Neutrophil (primary cell): ENCODE data around the gene WDR87.

Experiments used
- H3K27ac ChIP-seq: fragments of 200-600 bp; sonication (generic); 2 replicates; pipeline ENCODE4 v1.5.1; 2016; ENCODE audit warnings: mild to moderate bottlenecking, moderate library complexity
- H3K27me3 ChIP-seq: fragments of 200-600 bp; sonication (generic); 2 replicates; pipeline ENCODE4 v1.6.0; 2016; ENCODE audit warnings: mild to moderate bottlenecking
- H3K36me3 ChIP-seq: fragments of 200-600 bp; sonication (generic); 2 replicates; pipeline ENCODE4 v1.5.1; 2017
- H3K4me1 ChIP-seq, 2 experiments: fragments of 200-600 bp in 1 of 2; sonication (generic) in 1 of 2; 1 replicate in 1 of 2; 2 replicates in 1 of 2; pipeline versions ENCODE4 v1.5.1 to v1.6.1; 2013 to 2016; ENCODE audit warnings: low read depth in 1 of 2, low read length in 1 of 2, mild to moderate bottlenecking in 1 of 2, moderate library complexity in 1 of 2; ENCODE audit not compliant: control insufficient read depth in 1 of 2, insufficient read depth in 1 of 2
- H3K4me3 ChIP-seq, 2 experiments: fragments of 200-600 bp in 1 of 2; sonication (generic) in 1 of 2; 1 replicate in 1 of 2; 2 replicates in 1 of 2; pipeline ENCODE4 v1.5.1; 2013 to 2016; ENCODE audit warnings: low read depth in 1 of 2, low read length in 1 of 2, mild to moderate bottlenecking in 1 of 2, moderate library complexity in 1 of 2
- H3K9me3 ChIP-seq: fragments of 200-600 bp; sonication (generic); 2 replicates; pipeline ENCODE4 v1.5.1; 2016
- CTCF ChIP-seq: fragments of 200-600 bp; sonication (generic); IDR thresholded peaks from 2 replicates; pipeline ENCODE4 v1.5.1; 2016; ENCODE audit warnings: antibody characterized with exemption

WDR87 gene

DNA sequence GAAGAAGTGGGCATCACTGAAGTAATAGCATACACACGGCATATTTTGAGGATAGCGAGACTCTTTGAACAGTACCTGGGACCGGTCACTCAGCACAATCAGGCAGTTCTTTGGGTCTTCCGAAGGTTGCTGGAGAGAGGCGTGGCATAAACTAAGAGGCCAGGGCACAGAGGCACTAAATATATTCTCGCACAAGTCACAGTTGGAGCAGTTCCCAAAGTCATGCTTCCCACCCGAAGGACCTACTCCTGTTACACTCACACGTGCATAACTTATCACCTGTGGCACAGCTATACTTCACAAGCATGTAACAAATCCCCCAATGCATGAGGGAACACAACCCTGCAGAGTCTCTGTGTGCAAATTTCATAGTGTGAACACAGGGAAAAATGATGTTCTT is 10.2 kb downstream of the WDR87 start:
- Histone ChIP-seq H3K36me3 (no peaks in the 10 kb centered on the region), H3K4me3 (no peak overlapping the region), H3K4me1 (no peaks in the 10 kb centered on the region), H3K27ac (no peak overlapping the region), H3K27me3 (no peaks in the 10 kb centered on the region), H3K9me3 (no peaks in the 10 kb centered on the region)
- no peak for TF ChIP-seq CTCF

GRCh38 chr19:37893845-37894575 is 12.4 kb downstream of the WDR87 start:
- TF ChIP-seq CTCF, result no peak
- Histone ChIP-seq H3K4me1 (no peaks in the 10 kb centered on the region), H3K27ac (no peak overlapping the region), H3K4me3 (no peak overlapping the region), H3K27me3 (no peaks in the 10 kb centered on the region), H3K36me3 (no peaks in the 10 kb centered on the region), H3K9me3 (no peaks in the 10 kb centered on the region)

- no peaks in the 10 kb centered on the region for H3K9me3 ChIP-seq
- no peaks in the 10 kb centered on the region for H3K27me3 ChIP-seq
- no peak overlapping the region for H3K27ac ChIP-seq
- TF ChIP-seq CTCF, result no peak
- no peak overlapping the region for H3K4me3 ChIP-seq
- no peaks in the 10 kb centered on the region for H3K36me3 ChIP-seq
- no peaks in the 10 kb centered on the region for H3K4me1 ChIP-seq
Observed at GRCh38 chr19:37886571-37886970, 19.8 kb downstream of the WDR87 start.

GRCh38 chr19:37885392-37885791 is 21.0 kb downstream of the WDR87 start:
- Histone ChIP-seq H3K27me3 (no peaks in the 10 kb centered on the region), H3K36me3 (no peaks in the 10 kb centered on the region), H3K27ac (no peak overlapping the region), H3K9me3 (no peaks in the 10 kb centered on the region), H3K4me3 (no peak overlapping the region), H3K4me1 (no peaks in the 10 kb centered on the region)
- no peak for TF ChIP-seq CTCF

GRCh38 chr19:37877147-37877546 is 29.2 kb downstream of the WDR87 start:
- Histone ChIP-seq H3K4me3 (no peak overlapping the region), H3K36me3 (no peaks in the 10 kb centered on the region), H3K9me3 (no peaks in the 10 kb centered on the region), H3K4me1 (no peaks in the 10 kb centered on the region), H3K27ac (no peak overlapping the region), H3K27me3 (no peaks in the 10 kb centered on the region)
- TF ChIP-seq CTCF, result no peak
